Tongue (tissue), 2 donors: Measurements from ENCODE around the gene ASB1. TPM values are rescaled to one million over a fixed set of nuclear protein-coding genes. Genes with fewer than 3 reads are reported as not detected.
A peak's percentile ranks its signal among the peaks of the same experiment; 100 is the strongest.

Experiments used
- DNase-seq: peaks from one replicate; pipeline ENCODE4 v3.0.0-alpha.2; 2015
- total RNA-seq: library from RNA; depleted of rRNA; stranded (reverse); fragments of >200 nt; gene quantifications from one replicate; pipeline ENCODE4 v1.2.3, GENCODE V29; 2014

ASB1 gene
- 43.6 TPM for total RNA-seq

- DNase-seq, result peak; percentile 90
These were observed at the start of gene ASB1 for GRCh38 chr2:238426568-238427434. TSS of gene ASB1 (plus strand) at chr2:238426927. CDS start at chr2:238427071, 144 bp downstream.

- DNase-seq, result peak; percentile 63
These were observed 48.3 kb upstream of the ASB1 start for GRCh38 chr2:238378230-238379095.

GRCh38 chr2:238379096-238379810, 47.5 kb upstream of the ASB1 start:
- DNase-seq, result no peak

GRCh38 chr2:238380336-238380735, 46.4 kb upstream of the ASB1 start:
- DNase-seq, result no peak

GRCh38 chr2:238380785-238381184, 45.9 kb upstream of the ASB1 start:
- peak; percentile 43 for DNase-seq

- no peak for DNase-seq
These were observed 45.2 kb upstream of the ASB1 start for GRCh38 chr2:238381341-238382115.

GRCh38 chr2:238382381-238382781, 44.3 kb upstream of the ASB1 start:
- DNase-seq, result no peak

- no peak for DNase-seq
These were observed 43.6 kb upstream of the ASB1 start for GRCh38 chr2:238383135-238383534.

GRCh38 chr2:238383743-238384380, 42.9 kb upstream of the ASB1 start:
- no peak for DNase-seq

- no peak for DNase-seq
These were observed 39.4 kb upstream of the ASB1 start for GRCh38 chr2:238387332-238387731.

- DNase-seq, result no peak
These were observed 37.9 kb upstream of the ASB1 start for GRCh38 chr2:238388794-238389193.

- DNase-seq, result peak; percentile 58
These were observed 36.6 kb upstream of the ASB1 start for GRCh38 chr2:238389988-238390589.

- DNase-seq, result no peak
These were observed 35.6 kb upstream of the ASB1 start for GRCh38 chr2:238391042-238391689.

GRCh38 chr2:238396663-238397062, 30.1 kb upstream of the ASB1 start:
- no peak for DNase-seq

- DNase-seq, result no peak
These were observed 29.4 kb upstream of the ASB1 start for GRCh38 chr2:238397356-238397755.

GRCh38 chr2:238398577-238398976, 28.1 kb upstream of the ASB1 start:
- DNase-seq, result no peak

- DNase-seq, result no peak
These were observed 27.6 kb upstream of the ASB1 start for GRCh38 chr2:238399094-238399493.

- no peak for DNase-seq
These were observed 25.2 kb upstream of the ASB1 start for GRCh38 chr2:238401551-238401950.

- no peak for DNase-seq
These were observed 22.9 kb upstream of the ASB1 start for GRCh38 chr2:238403632-238404405.
